ENCODE results near the gene VAT1. TPM values are rescaled to one million over a fixed set of nuclear protein-coding genes. Genes with fewer than 3 reads are reported as not detected.
A peak's percentile ranks its signal among the peaks of the same experiment; 100 is the strongest.

VAT1 gene
- total and polyA plus RNA-seq, 2 of the 13 experiments (the other 11 are each of a cell fraction or from before 2014, with no cell fraction given) = 143 to 205 TPM

DNA sequence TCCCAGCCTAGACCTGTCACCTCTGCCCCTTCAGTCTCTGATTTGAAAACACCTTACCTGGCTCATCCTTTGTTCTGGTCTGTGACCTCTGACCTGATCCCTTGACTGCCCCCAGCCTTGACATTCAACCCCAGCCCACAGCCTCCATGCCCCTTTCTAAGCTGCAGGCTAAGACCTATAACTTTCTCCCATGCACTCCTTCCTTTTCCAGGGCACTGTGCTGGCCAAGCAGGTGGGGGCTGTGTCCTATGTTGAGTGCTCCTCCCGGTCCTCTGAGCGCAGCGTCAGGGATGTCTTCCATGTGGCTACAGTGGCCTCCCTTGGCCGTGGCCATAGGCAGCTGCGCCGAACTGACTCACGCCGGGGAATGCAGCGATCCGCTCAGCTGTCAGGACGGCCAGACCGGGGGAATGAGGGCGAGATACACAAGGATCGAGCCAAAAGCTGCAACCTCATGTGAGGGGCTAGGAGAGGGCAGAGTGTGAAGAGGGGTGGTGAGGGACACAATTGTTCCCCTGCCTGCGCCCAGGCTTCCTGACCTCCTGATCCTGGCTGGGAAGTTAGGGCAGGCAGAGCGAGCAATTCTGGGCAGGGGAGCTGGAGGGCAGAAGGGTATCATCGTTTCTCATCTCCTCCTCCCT lies 6.2 kb upstream of the VAT1 start (continued):
- TF ChIP-seq, protein P1, sequence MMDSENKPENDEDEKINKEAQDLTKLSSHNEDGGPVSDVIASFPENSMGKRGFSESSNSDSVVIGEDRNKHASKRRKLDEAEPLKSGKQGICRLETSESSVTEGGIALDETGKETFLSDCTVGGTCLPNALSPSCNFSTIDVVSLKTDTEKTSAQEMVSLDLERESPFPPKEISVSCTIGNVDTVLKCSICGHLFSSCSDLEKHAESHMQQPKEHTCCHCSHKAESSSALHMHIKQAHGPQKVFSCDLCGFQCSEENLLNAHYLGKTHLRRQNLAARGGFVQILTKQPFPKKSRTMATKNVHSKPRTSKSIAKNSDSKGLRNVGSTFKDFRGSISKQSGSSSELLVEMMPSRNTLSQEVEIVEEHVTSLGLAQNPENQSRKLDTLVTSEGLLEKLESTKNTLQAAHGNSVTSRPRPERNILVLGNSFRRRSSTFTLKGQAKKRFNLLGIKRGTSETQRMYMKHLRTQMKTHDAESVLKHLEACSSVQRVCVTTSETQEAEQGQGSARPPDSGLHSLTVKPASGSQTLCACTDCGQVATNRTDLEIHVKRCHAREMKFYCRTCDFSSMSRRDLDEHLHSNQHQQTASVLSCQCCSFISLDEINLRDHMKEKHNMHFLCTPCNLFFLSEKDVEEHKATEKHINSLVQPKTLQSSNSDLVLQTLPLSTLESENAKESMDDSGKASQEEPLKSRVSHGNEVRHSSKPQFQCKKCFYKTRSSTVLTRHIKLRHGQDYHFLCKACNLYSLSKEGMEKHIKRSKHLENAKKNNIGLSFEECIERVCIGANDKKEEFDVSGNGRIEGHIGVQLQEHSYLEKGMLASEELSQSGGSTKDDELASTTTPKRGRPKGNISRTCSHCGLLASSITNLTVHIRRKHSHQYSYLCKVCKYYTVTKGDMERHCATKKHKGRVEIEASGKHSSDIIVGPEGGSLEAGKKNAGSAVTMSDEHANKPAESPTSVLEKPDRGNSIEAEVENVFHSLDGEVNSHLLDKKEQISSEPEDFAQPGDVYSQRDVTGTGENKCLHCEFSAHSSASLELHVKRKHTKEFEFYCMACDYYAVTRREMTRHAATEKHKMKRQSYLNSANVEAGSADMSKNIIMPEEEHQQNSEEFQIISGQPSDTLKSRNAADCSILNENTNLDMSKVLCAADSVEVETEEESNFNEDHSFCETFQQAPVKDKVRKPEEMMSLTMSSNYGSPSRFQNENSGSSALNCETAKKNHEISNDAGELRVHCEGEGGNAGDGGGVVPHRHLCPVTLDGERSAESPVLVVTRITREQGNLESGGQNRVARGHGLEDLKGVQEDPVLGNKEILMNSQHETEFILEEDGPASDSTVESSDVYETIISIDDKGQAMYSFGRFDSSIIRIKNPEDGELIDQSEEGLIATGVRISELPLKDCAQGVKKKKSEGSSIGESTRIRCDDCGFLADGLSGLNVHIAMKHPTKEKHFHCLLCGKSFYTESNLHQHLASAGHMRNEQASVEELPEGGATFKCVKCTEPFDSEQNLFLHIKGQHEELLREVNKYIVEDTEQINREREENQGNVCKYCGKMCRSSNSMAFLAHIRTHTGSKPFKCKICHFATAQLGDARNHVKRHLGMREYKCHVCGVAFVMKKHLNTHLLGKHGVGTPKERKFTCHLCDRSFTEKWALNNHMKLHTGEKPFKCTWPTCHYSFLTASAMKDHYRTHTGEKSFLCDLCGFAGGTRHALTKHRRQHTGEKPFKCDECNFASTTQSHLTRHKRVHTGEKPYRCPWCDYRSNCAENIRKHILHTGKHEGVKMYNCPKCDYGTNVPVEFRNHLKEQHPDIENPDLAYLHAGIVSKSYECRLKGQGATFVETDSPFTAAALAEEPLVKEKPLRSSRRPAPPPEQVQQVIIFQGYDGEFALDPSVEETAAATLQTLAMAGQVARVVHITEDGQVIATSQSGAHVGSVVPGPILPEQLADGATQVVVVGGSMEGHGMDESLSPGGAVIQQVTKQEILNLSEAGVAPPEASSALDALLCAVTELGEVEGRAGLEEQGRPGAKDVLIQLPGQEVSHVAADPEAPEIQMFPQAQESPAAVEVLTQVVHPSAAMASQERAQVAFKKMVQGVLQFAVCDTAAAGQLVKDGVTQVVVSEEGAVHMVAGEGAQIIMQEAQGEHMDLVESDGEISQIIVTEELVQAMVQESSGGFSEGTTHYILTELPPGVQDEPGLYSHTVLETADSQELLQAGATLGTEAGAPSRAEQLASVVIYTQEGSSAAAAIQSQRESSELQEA (CRISPR knock-in tag; IDR thresholded peaks at IDR 0.05; ENCODE audit: not compliant biosample characterization) = peak; percentile 39
- TF ChIP-seq ZNF441 (CRISPR knock-in tag; IDR thresholded peaks at IDR 0.05; ENCODE audit: borderline replicate concordance) (0 out of 2 replicates have a peak, but pooled peaks have one; percentile 22), MAFG (CRISPR knock-in tag; IDR thresholded peaks at IDR 0.05) (no peak), NKX3-1 (CRISPR knock-in tag; IDR thresholded peaks at IDR 0.05) (no peak), RARA (CRISPR knock-in tag; IDR thresholded peaks at IDR 0.05) (peak; percentile 42), TBX2 (CRISPR knock-in tag; IDR thresholded peaks at IDR 0.05; ENCODE audit: borderline replicate concordance) (peak; percentile 44; the same call in 1 of the 2 replicates), ZNF225 (CRISPR knock-in tag; IDR thresholded peaks at IDR 0.05) (peak; percentile 21; the same call in 1 of the 2 replicates), IKZF4 (CRISPR knock-in tag; IDR thresholded peaks at IDR 0.05; ENCODE audit: borderline replicate concordance, low read depth, not compliant biosample characterization) (peak; percentile 59), ZIK1 (CRISPR knock-in tag; IDR thresholded peaks at IDR 0.05; ENCODE audit: borderline replicate concordance, low read depth) (0 out of 2 replicates have a peak, but pooled peaks have one; percentile 18), NR2F2 (IDR thresholded peaks at IDR 0.05; ENCODE audit: borderline replicate concordance, low read depth) (peak; percentile 76), ZNF451 (CRISPR knock-in tag; IDR thresholded peaks at IDR 0.05) (no peak), MYC (CRISPR knock-in tag; IDR thresholded peaks at IDR 0.05; ENCODE audit: borderline replicate concordance) (no peak), SAP130 (CRISPR knock-in tag; IDR thresholded peaks at IDR 0.05; ENCODE audit: low read depth) (peak; percentile 52), SOX6 (IDR thresholded peaks at IDR 0.05) (no peak), SOX6 (CRISPR knock-in tag; IDR thresholded peaks at IDR 0.05) (peak; percentile 74), NFKB2 (CRISPR knock-in tag; IDR thresholded peaks at IDR 0.05; ENCODE audit: borderline replicate concordance) (peak; percentile 44; the same call in 1 of the 2 replicates), KDM2A (CRISPR knock-in tag; IDR thresholded peaks at IDR 0.05; ENCODE audit: borderline replicate concordance, low read depth) (peak; percentile 18; the same call in 1 of the 2 replicates)
- TF ChIP-seq, protein P2, sequence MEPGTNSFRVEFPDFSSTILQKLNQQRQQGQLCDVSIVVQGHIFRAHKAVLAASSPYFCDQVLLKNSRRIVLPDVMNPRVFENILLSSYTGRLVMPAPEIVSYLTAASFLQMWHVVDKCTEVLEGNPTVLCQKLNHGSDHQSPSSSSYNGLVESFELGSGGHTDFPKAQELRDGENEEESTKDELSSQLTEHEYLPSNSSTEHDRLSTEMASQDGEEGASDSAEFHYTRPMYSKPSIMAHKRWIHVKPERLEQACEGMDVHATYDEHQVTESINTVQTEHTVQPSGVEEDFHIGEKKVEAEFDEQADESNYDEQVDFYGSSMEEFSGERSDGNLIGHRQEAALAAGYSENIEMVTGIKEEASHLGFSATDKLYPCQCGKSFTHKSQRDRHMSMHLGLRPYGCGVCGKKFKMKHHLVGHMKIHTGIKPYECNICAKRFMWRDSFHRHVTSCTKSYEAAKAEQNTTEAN (CRISPR knock-in tag; conservative IDR thresholded peaks at IDR 0.05) = no peak
- TF ChIP-seq, protein P3, sequence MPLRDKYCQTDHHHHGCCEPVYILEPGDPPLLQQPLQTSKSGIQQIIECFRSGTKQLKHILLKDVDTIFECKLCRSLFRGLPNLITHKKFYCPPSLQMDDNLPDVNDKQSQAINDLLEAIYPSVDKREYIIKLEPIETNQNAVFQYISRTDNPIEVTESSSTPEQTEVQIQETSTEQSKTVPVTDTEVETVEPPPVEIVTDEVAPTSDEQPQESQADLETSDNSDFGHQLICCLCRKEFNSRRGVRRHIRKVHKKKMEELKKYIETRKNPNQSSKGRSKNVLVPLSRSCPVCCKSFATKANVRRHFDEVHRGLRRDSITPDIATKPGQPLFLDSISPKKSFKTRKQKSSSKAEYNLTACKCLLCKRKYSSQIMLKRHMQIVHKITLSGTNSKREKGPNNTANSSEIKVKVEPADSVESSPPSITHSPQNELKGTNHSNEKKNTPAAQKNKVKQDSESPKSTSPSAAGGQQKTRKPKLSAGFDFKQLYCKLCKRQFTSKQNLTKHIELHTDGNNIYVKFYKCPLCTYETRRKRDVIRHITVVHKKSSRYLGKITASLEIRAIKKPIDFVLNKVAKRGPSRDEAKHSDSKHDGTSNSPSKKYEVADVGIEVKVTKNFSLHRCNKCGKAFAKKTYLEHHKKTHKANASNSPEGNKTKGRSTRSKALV (CRISPR knock-in tag; IDR thresholded peaks at IDR 0.05) = peak; percentile 78
